ENCODE measurements around the gene DGCR8.

The DGCR8 gene

DNA sequence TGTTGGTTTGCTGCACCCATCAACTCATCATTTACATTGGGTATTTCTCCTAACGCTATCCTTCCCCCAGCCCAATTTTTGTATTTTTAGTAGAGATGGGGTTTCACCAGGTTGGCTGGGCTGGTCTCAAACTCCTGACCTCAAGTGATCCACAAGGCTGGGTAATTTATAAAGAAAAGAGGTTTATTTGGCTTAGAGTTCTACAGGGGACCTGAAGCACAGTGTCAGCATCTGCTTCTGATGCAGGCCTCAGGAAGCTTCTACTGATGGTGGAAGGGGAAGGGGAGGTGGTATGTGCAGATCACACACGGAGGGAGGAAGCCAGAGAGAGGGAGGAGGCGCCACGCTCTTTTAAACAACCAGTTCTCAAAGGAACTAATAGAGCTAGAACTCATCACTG lies 33.3 kb upstream of the DGCR8 start:
- Histone ChIP-seq H3K56ac (ENCODE audit: low read length) (no peak overlapping the region), H3K36me3 (ENCODE audit: control insufficient read depth, insufficient read depth, low read length) (no peaks in the 10 kb centered on the region)

GRCh38 chr22:20051927-20052308 lies 28.1 kb upstream of the DGCR8 start:
- Histone ChIP-seq H3K56ac (ENCODE audit: low read length) (no peak overlapping the region), H3K4me1 (ENCODE audit: control insufficient read depth, low read depth, low read length) (no peaks in the 10 kb centered on the region), H3K36me3 (ENCODE audit: control insufficient read depth, insufficient read depth, low read length) (no peaks in the 10 kb centered on the region)

More for the DNA sequence above, 33.3 kb upstream of the DGCR8 start:
- no peak overlapping the region for H3K9ac ChIP-seq (ENCODE audit: low read length)
- no peak overlapping the region for H3K18ac ChIP-seq (ENCODE audit: low read length)
- no peak overlapping the region for H2BK5ac ChIP-seq (ENCODE audit: low read length)
- no peak overlapping the region for H2AK5ac ChIP-seq (ENCODE audit: low read length)
- H2BK120ac ChIP-seq (ENCODE audit: low read depth, low read length) = no peak overlapping the region
- no peak overlapping the region for H3K27ac ChIP-seq (ENCODE audit: low read depth, low read length)
- H3K4me2 ChIP-seq (ENCODE audit: low read length) = no peak overlapping the region
- H3K27me3 ChIP-seq (ENCODE audit: insufficient read depth, low read length, poor library complexity) = no peaks in the 10 kb centered on the region
- H4K5ac ChIP-seq (ENCODE audit: low read length) = no peak overlapping the region
- no CpG with 5 or more reads among the region's 4 CpGs for WGBS (ENCODE audit: extremely low coverage, insufficient coverage, low lambda C conversion rate)
- H3K79me2 ChIP-seq (ENCODE audit: control insufficient read depth, insufficient read depth, low read length) = no peaks in the 10 kb centered on the region
- H3K23ac ChIP-seq (ENCODE audit: low read length) = no peak overlapping the region
- no peak for DNase-seq
- H3K4me1 ChIP-seq (ENCODE audit: control insufficient read depth, low read depth, low read length) = no peaks in the 10 kb centered on the region
- no peak overlapping the region for H4K8ac ChIP-seq (ENCODE audit: low read depth, low read length)
- H3K79me1 ChIP-seq (ENCODE audit: low read length) = no peaks in the 10 kb centered on the region
- no peak overlapping the region for H3K4ac ChIP-seq (ENCODE audit: low read depth, low read length)
- H3K4me3 ChIP-seq (ENCODE audit: low read length) = no peak overlapping the region
- H2BK15ac ChIP-seq (replicated peaks; ENCODE audit: low read depth) = no peak overlapping the region

GRCh38 chr22:20052309-20053259 lies 27.5 kb upstream of the DGCR8 start:
- no peak overlapping the region for H3K27ac ChIP-seq (ENCODE audit: low read depth, low read length)
- DNase-seq = no peak
- WGBS (ENCODE audit: extremely low coverage, insufficient coverage, low lambda C conversion rate) = no CpG with 5 or more reads among the region's 26 CpGs

More at GRCh38 chr22:20051927-20052308, 28.1 kb upstream of the DGCR8 start:
- no peak overlapping the region for H3K9ac ChIP-seq (ENCODE audit: low read length)
- no peak overlapping the region for H2BK120ac ChIP-seq (ENCODE audit: low read depth, low read length)
- no peak overlapping the region for H3K27ac ChIP-seq (ENCODE audit: low read depth, low read length)
- H2BK5ac ChIP-seq (ENCODE audit: low read length) = no peak overlapping the region
- H3K79me2 ChIP-seq (ENCODE audit: control insufficient read depth, insufficient read depth, low read length) = no peaks in the 10 kb centered on the region
- no peak overlapping the region for H3K4me2 ChIP-seq (ENCODE audit: low read length)
- no peak overlapping the region for H4K8ac ChIP-seq (ENCODE audit: low read depth, low read length)
- no peak overlapping the region for H3K23ac ChIP-seq (ENCODE audit: low read length)
- H3K79me1 ChIP-seq (ENCODE audit: low read length) = no peaks in the 10 kb centered on the region
- no peak overlapping the region for H4K5ac ChIP-seq (ENCODE audit: low read length)
- H3K18ac ChIP-seq (ENCODE audit: low read length) = no peak overlapping the region
- H2AK5ac ChIP-seq (ENCODE audit: low read length) = no peak overlapping the region
- no peaks in the 10 kb centered on the region for H3K27me3 ChIP-seq (ENCODE audit: insufficient read depth, low read length, poor library complexity)
- no CpG with 5 or more reads among the region's 6 CpGs for WGBS (ENCODE audit: extremely low coverage, insufficient coverage, low lambda C conversion rate)
- DNase-seq = no peak
- no peak overlapping the region for H3K4ac ChIP-seq (ENCODE audit: low read depth, low read length)
- no peak overlapping the region for H3K4me3 ChIP-seq (ENCODE audit: low read length)
- no peak overlapping the region for H2BK15ac ChIP-seq (replicated peaks; ENCODE audit: low read depth)

GRCh38 chr22:20053407-20054033 lies 26.5 kb upstream of the DGCR8 start:
- Histone ChIP-seq H3K27me3 (ENCODE audit: insufficient read depth, low read length, poor library complexity) (no peaks in the 10 kb centered on the region), H3K23ac (ENCODE audit: low read length) (no peak overlapping the region), H3K4me2 (ENCODE audit: low read length) (no peak overlapping the region), H4K8ac (ENCODE audit: low read depth, low read length) (no peak overlapping the region), H3K18ac (ENCODE audit: low read length) (no peak overlapping the region), H3K9ac (ENCODE audit: low read length) (no peak overlapping the region), H3K27ac (ENCODE audit: low read depth, low read length) (no peak overlapping the region), H3K79me2 (ENCODE audit: control insufficient read depth, insufficient read depth, low read length) (no peaks in the 10 kb centered on the region), H2BK120ac (ENCODE audit: low read depth, low read length) (no peak overlapping the region), H4K5ac (ENCODE audit: low read length) (no peak overlapping the region), H2AK5ac (ENCODE audit: low read length) (no peak overlapping the region), H3K79me1 (ENCODE audit: low read length) (no peaks in the 10 kb centered on the region), H2BK5ac (ENCODE audit: low read length) (no peak overlapping the region), H3K56ac (ENCODE audit: low read length) (no peak overlapping the region), H3K4me3 (ENCODE audit: low read length) (no peak overlapping the region), H3K4me1 (ENCODE audit: control insufficient read depth, low read depth, low read length) (no peaks in the 10 kb centered on the region), H3K36me3 (ENCODE audit: control insufficient read depth, insufficient read depth, low read length) (no peaks in the 10 kb centered on the region), H3K4ac (ENCODE audit: low read depth, low read length) (no peak overlapping the region), H2BK15ac (replicated peaks; ENCODE audit: low read depth) (no peak overlapping the region)
- DNase-seq = no peak
- WGBS (ENCODE audit: extremely low coverage, insufficient coverage, low lambda C conversion rate) = no CpG with 5 or more reads among the region's 14 CpGs

More at GRCh38 chr22:20052309-20053259, 27.5 kb upstream of the DGCR8 start:
- H4K8ac ChIP-seq (ENCODE audit: low read depth, low read length) = no peak overlapping the region
- no peak overlapping the region for H3K4me2 ChIP-seq (ENCODE audit: low read length)
- no peak overlapping the region for H2BK15ac ChIP-seq (replicated peaks; ENCODE audit: low read depth)
- no peaks in the 10 kb centered on the region for H3K36me3 ChIP-seq (ENCODE audit: control insufficient read depth, insufficient read depth, low read length)
- H4K5ac ChIP-seq (ENCODE audit: low read length) = no peak overlapping the region
- H3K56ac ChIP-seq (ENCODE audit: low read length) = no peak overlapping the region
- no peak overlapping the region for H3K23ac ChIP-seq (ENCODE audit: low read length)
- no peaks in the 10 kb centered on the region for H3K79me1 ChIP-seq (ENCODE audit: low read length)
- H3K9ac ChIP-seq (ENCODE audit: low read length) = no peak overlapping the region
- H3K27me3 ChIP-seq (ENCODE audit: insufficient read depth, low read length, poor library complexity) = no peaks in the 10 kb centered on the region
- no peak overlapping the region for H3K4ac ChIP-seq (ENCODE audit: low read depth, low read length)
- H3K4me3 ChIP-seq (ENCODE audit: low read length) = no peak overlapping the region
- no peak overlapping the region for H2BK120ac ChIP-seq (ENCODE audit: low read depth, low read length)
- H2BK5ac ChIP-seq (ENCODE audit: low read length) = no peak overlapping the region
- H2AK5ac ChIP-seq (ENCODE audit: low read length) = no peak overlapping the region
- no peak overlapping the region for H3K18ac ChIP-seq (ENCODE audit: low read length)
- H3K79me2 ChIP-seq (ENCODE audit: control insufficient read depth, insufficient read depth, low read length) = no peaks in the 10 kb centered on the region
- H3K4me1 ChIP-seq (ENCODE audit: control insufficient read depth, low read depth, low read length) = no peaks in the 10 kb centered on the region

DNA sequence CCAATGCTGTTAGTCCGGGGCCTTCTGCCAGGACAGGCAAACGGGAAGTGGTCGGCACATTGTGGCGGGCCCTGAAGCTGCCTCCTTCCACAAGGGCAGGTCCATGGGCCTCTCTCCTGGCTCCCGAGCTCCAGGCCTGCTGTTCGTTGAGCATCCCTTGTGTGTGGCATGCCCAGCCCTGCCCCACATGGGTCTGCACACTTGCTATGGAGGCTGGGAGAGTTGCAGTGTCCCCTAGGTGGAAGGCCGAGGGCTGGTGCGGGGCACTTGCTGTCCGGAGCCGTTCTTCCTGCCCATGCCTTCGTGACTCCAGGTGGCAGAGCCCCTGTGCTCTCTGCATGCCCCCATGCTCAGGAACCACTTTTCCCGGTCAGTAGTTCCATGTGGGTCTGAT lies 26.0 kb upstream of the DGCR8 start:
- H3K4me2 ChIP-seq (ENCODE audit: low read length) = no peak overlapping the region
- H4K5ac ChIP-seq (ENCODE audit: low read length) = no peak overlapping the region
- no peak overlapping the region for H3K4me3 ChIP-seq (ENCODE audit: low read length)
- no peaks in the 10 kb centered on the region for H3K79me2 ChIP-seq (ENCODE audit: control insufficient read depth, insufficient read depth, low read length)
- H2AK5ac ChIP-seq (ENCODE audit: low read length) = no peak overlapping the region
- no peak overlapping the region for H2BK120ac ChIP-seq (ENCODE audit: low read depth, low read length)
- H3K27me3 ChIP-seq (ENCODE audit: insufficient read depth, low read length, poor library complexity) = no peaks in the 10 kb centered on the region
- H3K56ac ChIP-seq (ENCODE audit: low read length) = no peak overlapping the region
- no peaks in the 10 kb centered on the region for H3K4me1 ChIP-seq (ENCODE audit: control insufficient read depth, low read depth, low read length)
- no peak overlapping the region for H3K9ac ChIP-seq (ENCODE audit: low read length)
- H3K36me3 ChIP-seq (ENCODE audit: control insufficient read depth, insufficient read depth, low read length) = no peaks in the 10 kb centered on the region
- H3K79me1 ChIP-seq (ENCODE audit: low read length) = no peaks in the 10 kb centered on the region
- H2BK5ac ChIP-seq (ENCODE audit: low read length) = no peak overlapping the region
- no peak overlapping the region for H3K18ac ChIP-seq (ENCODE audit: low read length)
- no peak overlapping the region for H3K27ac ChIP-seq (ENCODE audit: low read depth, low read length)
- no peak for DNase-seq
- no peak overlapping the region for H4K8ac ChIP-seq (ENCODE audit: low read depth, low read length)
- H2BK15ac ChIP-seq (replicated peaks; ENCODE audit: low read depth) = no peak overlapping the region
- no CpG with 5 or more reads among the region's 12 CpGs for WGBS (ENCODE audit: extremely low coverage, insufficient coverage, low lambda C conversion rate)
- no peak overlapping the region for H3K4ac ChIP-seq (ENCODE audit: low read depth, low read length)
- no peak overlapping the region for H3K23ac ChIP-seq (ENCODE audit: low read length)

All from mesendoderm (in vitro differentiated cells).